ENCODE measurements around the gene SLC38A11.
"Not testable (repeated sequence)": the region's sequence is repeated elsewhere in the genome, so short reads cannot be mapped to it uniquely, and the experiment has no call there.

The SLC38A11 gene

DNA sequence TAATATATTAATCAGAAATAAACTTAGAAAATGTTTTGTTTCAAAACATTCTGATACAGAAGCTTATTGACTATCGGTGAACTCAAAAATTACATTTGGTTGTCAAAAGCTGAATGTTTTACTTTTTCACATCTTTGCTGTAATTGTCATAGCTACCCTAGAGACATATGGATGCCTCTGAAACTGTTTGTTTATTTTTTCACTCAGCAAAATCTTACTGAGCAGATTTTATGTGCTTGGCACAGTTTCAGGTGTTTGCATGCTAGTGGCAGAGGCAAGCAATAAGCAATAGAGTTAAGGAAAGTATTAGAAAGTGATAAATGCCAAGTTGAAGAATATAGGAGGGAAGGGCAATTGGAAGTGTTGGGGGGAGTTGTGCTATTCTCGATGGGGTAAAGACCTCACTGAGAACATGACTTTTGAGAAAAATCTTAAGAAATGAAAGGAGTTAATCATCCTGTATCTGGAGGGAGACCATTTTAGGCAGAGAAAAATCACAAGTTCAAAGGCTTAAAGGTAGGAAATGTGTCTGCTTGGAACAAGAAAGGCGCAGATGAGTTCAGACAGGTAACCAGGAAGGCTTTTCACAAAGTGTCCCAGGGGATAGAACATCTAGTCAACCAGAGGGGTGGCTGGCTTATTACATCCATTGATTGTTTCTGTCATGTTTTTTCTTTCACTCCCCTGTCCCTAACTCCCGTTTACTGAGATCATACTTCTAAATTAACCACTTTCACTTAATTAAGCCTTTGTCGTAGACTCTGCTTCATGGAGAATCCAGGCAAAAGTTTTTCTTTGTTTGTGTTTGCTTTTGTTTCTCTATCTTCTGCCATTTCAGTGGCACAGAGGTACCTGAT, 86.5 kb downstream of the SLC38A11 start:
- DNase-seq (ENCODE audit: insufficient read length) (no peak), FAIRE-seq (no peak)
- TF ChIP-seq POLR2A (IDR thresholded peaks at IDR 0.05; ENCODE audit: low read depth, low read length) (no peak), POLR2AphosphoS5 (IDR thresholded peaks at IDR 0.05; ENCODE audit: low read depth, low read length) (no peak), TAF1 (IDR thresholded peaks at IDR 0.05; ENCODE audit: borderline replicate concordance, low read depth, low read length) (no peak)

DNA sequence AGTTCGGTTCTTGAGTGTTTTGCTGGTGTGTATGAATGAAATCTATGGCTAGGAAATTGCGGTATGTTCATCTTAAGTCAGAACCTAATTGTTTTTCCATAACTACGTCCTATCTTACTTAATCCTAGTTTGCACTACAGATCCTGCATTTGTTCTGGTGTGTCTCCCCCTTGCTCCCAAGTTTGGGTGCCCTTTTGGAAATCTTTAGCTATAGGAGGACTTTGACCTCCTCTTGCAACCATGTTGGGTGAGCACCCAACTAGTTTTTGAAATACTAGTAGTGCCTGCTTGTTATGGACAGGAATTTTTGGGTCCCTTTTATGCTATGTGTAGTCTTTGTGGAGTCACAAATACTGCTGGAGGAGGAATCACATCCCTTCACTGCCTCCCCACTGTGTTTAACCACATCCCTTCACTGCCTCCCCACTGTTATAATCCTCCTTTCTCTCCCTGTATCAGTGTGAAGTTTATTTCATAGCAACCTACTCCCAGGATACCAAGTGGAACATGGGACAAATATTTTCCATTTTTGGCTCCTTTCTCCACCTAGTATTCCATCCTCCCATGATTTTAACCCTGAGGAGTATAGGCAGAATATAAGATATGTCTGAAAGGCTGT, 87.4 kb downstream of the SLC38A11 start:
- DNase-seq (ENCODE audit: insufficient read length): no peak
- TF ChIP-seq POLR2AphosphoS5 (IDR thresholded peaks at IDR 0.05; ENCODE audit: low read depth, low read length) (no peak), POLR2A (IDR thresholded peaks at IDR 0.05; ENCODE audit: low read depth, low read length) (no peak), TAF1 (IDR thresholded peaks at IDR 0.05; ENCODE audit: borderline replicate concordance, low read depth, low read length) (no peak)

DNA sequence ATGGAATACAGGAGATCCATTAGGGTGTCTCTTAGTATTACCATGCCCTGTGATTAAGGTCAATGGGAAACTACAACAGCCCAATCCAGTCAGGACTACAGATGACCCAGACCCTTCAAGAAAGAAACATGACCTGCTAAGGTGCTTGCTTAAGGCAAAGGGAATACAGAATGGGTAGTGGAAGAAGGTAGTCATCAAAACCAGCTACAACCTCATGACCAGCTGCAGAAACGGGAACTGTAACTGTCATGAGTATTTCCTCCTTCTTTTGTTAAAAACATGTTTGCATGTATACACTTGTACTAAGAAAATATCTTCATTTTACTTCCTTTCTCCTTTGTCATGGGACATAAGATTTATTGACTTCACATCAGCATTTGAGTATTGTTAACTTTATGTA, 88.9 kb downstream of the SLC38A11 start:
- DNase-seq (ENCODE audit: insufficient read length); FAIRE-seq: not testable (repeated sequence)

More for the DNA sequence above, 87.4 kb downstream of the SLC38A11 start:
- FAIRE-seq: no peak

DNA sequence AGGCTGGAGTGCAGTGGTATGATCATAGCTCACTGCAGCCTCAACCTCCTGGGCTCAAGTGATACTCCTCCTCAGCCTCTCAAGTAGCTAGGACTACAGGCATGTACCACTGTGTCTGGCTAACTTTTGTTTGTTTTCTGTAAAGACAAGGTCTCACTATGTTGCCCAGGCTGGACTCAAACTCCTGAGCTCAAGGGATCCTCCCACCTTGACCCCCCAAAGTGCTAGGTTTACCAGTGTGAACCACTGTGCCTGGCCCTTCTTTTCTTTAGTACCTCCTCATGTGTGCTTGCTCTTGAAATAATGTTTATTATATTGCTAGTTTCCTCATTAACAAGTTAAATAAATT, 94.7 kb downstream of the SLC38A11 start:
- TF ChIP-seq POLR2A (IDR thresholded peaks at IDR 0.05; ENCODE audit: low read depth, low read length) (no peak), TAF1 (IDR thresholded peaks at IDR 0.05; ENCODE audit: borderline replicate concordance, low read depth, low read length) (no peak), POLR2AphosphoS5 (IDR thresholded peaks at IDR 0.05; ENCODE audit: low read depth, low read length) (no peak)
- DNase-seq (ENCODE audit: insufficient read length): no peak
- no peak for FAIRE-seq

DNA sequence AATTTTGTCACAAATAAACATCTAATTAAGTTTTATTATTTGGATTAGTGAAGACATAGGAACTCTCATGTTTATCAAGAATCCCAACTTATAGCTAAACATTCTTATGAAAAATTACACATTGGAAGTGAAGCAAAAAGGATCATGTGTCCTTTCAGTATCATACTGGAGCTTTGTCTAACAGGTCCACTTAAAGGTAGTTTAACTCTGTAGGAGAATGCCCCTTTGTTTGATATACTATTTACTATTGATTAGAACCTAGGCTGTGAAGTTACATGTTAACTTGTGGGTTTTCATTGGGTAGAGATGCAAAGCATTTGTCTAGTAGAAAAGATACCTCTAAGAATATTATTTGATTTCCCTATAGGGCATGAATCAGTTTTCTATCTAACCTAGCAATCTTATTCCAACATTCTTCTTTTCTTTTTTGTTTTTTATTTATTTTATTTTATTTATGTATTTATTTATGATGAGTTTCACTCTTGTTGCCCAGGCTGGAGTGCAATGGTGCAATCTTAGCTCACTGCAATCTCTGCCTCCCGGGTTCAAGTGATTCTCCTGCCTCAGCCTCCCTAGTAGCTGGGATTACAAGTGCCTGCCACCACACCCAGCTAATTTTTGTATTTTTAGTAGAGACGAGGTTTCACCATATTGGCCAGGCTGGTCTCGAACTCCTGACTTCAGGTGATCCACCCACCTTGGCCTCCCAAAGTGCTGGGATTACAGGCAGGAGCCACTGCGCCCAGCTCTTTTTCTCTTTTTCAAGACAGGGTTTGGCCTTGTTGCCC, 95.2 kb downstream of the SLC38A11 start:
- not testable (repeated sequence) for FAIRE-seq; DNase-seq (ENCODE audit: insufficient read length)

DNA sequence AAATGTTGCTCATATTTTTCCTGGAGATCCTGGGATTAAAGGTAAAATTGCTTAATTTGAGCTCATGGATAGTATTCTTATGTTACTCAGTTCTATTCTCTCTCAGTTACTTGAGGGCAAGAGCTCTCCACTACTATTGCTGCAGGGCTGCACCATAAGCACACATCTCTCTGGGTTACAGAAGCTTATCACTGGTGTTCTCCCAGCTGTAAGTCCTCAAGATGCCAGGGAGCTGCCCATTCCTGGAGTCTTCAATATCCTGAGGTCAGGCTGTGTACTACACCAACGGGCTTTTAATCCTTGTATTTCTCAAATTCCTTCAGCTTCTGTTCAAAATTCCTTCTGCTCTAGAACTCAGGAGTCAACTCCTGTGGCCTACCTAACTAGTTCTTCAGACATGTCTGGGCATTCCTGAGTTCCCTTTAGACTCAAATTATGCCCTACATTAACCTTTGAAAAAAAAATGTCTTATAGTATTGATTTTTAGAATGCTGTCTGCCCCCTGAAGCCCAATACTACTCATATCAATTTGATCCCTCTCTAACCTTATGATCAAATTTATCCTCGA, 96.0 kb downstream of the SLC38A11 start:
- FAIRE-seq: no peak
- DNase-seq (ENCODE audit: insufficient read length): no peak
- TF ChIP-seq POLR2AphosphoS5 (IDR thresholded peaks at IDR 0.05; ENCODE audit: low read depth, low read length) (no peak), TAF1 (IDR thresholded peaks at IDR 0.05; ENCODE audit: borderline replicate concordance, low read depth, low read length) (no peak), POLR2A (IDR thresholded peaks at IDR 0.05; ENCODE audit: low read depth, low read length) (no peak)

DNA sequence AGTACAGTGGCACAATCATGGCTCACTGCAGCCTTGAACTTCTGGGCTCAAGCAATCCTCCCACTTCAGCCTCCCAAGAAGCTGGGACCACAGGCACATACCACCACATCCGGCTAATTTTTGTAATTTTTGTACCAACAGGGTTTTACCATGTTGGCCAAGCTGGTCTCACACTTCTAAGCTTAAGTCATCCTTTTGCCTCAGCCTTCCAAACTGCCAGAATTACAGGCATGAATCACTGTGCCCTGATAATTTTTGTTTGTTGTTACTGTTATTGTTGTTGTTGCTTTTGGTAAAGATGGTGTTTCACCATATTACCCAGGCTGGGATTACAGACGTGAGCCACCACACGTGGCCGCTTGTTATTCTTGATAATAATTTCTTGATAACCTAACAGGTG, 103.2 kb downstream of the SLC38A11 start:
- DNase-seq (ENCODE audit: insufficient read length): no peak
- FAIRE-seq: no peak
- no peak for TF ChIP-seq POLR2A (IDR thresholded peaks at IDR 0.05; ENCODE audit: low read depth, low read length)
- no peak for TF ChIP-seq POLR2AphosphoS5 (IDR thresholded peaks at IDR 0.05; ENCODE audit: low read depth, low read length)

DNA sequence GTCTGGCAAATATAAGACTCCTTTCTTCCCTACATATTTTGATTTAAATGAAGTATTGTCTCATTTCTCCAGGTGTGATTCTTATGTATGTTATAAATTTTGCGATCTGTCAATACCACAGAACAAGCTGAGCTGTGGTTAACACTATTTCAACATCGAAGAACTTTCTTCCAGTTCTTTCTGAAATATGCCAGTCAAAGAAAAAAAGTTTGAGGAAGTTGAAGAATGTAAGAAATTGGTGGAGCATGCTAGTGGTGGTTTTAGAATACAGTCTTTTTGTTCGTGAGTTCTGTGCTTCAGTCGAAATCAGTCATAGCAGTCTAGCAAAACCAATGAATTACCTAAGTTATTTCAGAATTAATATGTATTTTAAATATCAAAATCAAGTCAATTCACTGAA, 105.1 kb downstream of the SLC38A11 start:
- no peak for DNase-seq (ENCODE audit: insufficient read length)
- FAIRE-seq: no peak
- TF ChIP-seq POLR2A (IDR thresholded peaks at IDR 0.05; ENCODE audit: low read depth, low read length): no peak
- TF ChIP-seq TAF1 (IDR thresholded peaks at IDR 0.05; ENCODE audit: borderline replicate concordance, low read depth, low read length): no peak
- TF ChIP-seq POLR2AphosphoS5 (IDR thresholded peaks at IDR 0.05; ENCODE audit: low read depth, low read length): no peak

DNA sequence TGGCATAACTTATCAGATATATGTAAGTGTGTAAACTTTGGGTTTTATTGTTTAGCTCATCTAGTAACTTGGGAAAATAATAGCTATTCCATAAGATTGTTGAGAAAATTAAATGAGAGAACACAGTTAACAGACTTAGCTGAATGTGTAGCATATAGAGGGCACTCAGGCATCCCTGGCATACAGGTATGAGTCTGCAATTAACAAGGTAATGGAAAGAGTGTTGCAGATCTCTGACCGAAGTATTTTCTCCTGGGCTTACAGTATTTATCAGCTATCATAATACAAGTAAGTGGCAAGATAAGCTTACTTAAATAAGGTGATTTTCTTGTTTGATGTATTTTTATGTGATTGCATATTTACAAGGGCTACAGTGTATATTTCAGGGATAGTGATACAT, 105.8 kb downstream of the SLC38A11 start:
- FAIRE-seq (no peak), DNase-seq (ENCODE audit: insufficient read length) (no peak)
- TF ChIP-seq TAF1 (IDR thresholded peaks at IDR 0.05; ENCODE audit: borderline replicate concordance, low read depth, low read length) (no peak), POLR2A (IDR thresholded peaks at IDR 0.05; ENCODE audit: low read depth, low read length) (no peak), POLR2AphosphoS5 (IDR thresholded peaks at IDR 0.05; ENCODE audit: low read depth, low read length) (no peak)

DNA sequence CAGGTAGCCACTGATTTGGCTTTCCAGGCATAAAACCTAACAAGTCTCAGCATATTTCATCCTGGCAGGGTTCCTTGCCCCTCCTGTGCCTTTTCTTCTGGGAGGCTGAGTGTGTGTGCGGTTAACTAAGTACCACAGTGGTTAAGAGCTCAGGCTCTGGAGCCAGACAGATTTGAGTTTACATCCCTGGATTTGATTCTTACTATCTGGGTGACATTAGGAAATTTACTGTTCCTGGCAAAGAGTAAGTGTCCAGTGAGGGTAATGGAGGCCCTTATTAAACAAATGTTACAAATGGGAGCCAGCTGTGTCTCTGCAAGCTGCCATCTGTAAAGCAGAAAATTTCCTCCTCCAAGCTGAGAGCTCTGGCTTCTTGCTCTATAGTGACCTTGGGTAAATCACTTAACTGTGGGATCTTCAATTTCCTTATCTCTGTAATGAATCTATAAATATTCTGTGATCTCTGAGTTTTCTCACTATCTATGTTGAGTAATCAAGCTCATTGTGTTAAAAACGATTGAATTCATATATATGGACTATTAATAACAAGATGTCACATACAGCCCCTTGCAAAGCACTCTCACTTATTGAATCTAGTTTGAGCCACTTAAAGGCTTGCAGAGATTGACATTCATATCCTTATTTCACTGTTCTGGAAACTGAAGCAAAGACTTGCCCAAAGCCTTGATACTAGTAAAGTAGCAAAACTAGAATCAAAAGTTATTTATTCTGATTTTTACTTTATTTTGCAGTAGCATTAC, 107.2 kb downstream of the SLC38A11 start:
- DNase-seq (ENCODE audit: insufficient read length) (no peak), FAIRE-seq (no peak)
- TF ChIP-seq POLR2AphosphoS5 (IDR thresholded peaks at IDR 0.05; ENCODE audit: low read depth, low read length): no peak
- no peak for TF ChIP-seq POLR2A (IDR thresholded peaks at IDR 0.05; ENCODE audit: low read depth, low read length)
- TF ChIP-seq TAF1 (IDR thresholded peaks at IDR 0.05; ENCODE audit: borderline replicate concordance, low read depth, low read length): no peak

DNA sequence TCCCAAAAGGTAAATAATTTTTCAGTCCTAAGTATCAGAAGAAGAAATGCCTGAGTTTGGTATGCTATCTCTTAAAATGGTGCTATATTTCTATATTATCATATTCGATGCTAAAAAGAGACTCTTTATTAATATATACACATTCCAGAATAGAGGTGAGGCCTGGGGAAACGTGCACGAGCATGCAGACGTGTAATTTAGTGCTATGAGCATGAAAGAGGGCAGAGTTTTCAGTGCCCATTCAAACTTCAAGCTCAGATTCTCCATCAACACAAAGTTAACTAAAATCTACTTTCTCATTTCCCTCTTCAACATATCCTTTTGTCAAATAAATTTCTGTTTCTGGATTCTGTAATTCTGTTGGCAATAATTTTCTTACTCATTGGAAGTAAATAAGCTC, 108.0 kb downstream of the SLC38A11 start:
- TF ChIP-seq TAF1 (IDR thresholded peaks at IDR 0.05; ENCODE audit: borderline replicate concordance, low read depth, low read length): no peak
- no peak for TF ChIP-seq POLR2AphosphoS5 (IDR thresholded peaks at IDR 0.05; ENCODE audit: low read depth, low read length)
- TF ChIP-seq POLR2A (IDR thresholded peaks at IDR 0.05; ENCODE audit: low read depth, low read length): no peak
- DNase-seq (ENCODE audit: insufficient read length) (no peak), FAIRE-seq (no peak)

Measured in GM12892 (cell line).